Esophagus (tissue), 2 donors: ENCODE measurements around the gene PAGR1. TPM values are rescaled to one million over a fixed set of nuclear protein-coding genes. Genes with fewer than 3 reads are reported as not detected.

Source experiments
- H3K27ac ChIP-seq, 2 donors: one replicate each; pipeline ENCODE4 v1.5.1; 2013; ENCODE audit warnings: low read depth in 2 of 2, mild to moderate bottlenecking in 2 of 2, inconsistent platforms in 1 of 2, low read length in 1 of 2, moderate library complexity in 1 of 2
- H3K27me3 ChIP-seq, 2 donors: one replicate each; pipeline ENCODE4 v1.6.1; 2013; ENCODE audit warnings: low read length in 2 of 2, control low read depth in 1 of 2, mild to moderate bottlenecking in 1 of 2; ENCODE audit not compliant: insufficient read depth in 2 of 2, control insufficient read depth in 1 of 2
- H3K36me3 ChIP-seq, 2 donors: one replicate each; pipeline ENCODE4 v1.6.1; 2013; ENCODE audit warnings: low read length in 1 of 2; ENCODE audit not compliant: control insufficient read depth in 2 of 2, insufficient read depth in 2 of 2
- H3K4me1 ChIP-seq, 2 donors: one replicate each; pipeline ENCODE4 v1.6.1; 2013; ENCODE audit warnings: low read length in 1 of 2; ENCODE audit not compliant: control insufficient read depth in 2 of 2, insufficient read depth in 2 of 2
- H3K4me3 ChIP-seq, 2 donors: one replicate each; pipeline ENCODE4 v1.5.1; 2013; ENCODE audit warnings: low read length in 2 of 2, mild to moderate bottlenecking in 2 of 2, low read depth in 1 of 2, moderate library complexity in 1 of 2
- H3K9me3 ChIP-seq, 2 donors: one replicate each; pipeline ENCODE4 v1.6.1; 2013; ENCODE audit warnings: mild to moderate bottlenecking in 2 of 2, low read depth in 1 of 2, low read length in 1 of 2, moderate library complexity in 1 of 2; ENCODE audit not compliant: control insufficient read depth in 2 of 2, insufficient read depth in 1 of 2
- WGBS, 2 donors: extraction: QIAGEN DNeasy Blood & Tissue Kit; methylation state at CpG; one replicate each; pipeline ENCODE4 v1.1.7; 2013; 5-methylcytosine and 5-hydroxymethylcytosine counted together
- polyA plus RNA-seq, 2 donors: library from polyadenylated mRNA; stranded (reverse); fragments of 200-250 nt; gene quantifications; one replicate each; pipeline ENCODE4 v1.2.3, GENCODE V29; 2013
- donor health status: healthy with polysubstance abuse.
- donor health status: Bipolar disorder and iron deficiency.

The PAGR1 gene
- polyA plus RNA-seq, 2 donors, result 23.2 to 32.4 TPM

DNA sequence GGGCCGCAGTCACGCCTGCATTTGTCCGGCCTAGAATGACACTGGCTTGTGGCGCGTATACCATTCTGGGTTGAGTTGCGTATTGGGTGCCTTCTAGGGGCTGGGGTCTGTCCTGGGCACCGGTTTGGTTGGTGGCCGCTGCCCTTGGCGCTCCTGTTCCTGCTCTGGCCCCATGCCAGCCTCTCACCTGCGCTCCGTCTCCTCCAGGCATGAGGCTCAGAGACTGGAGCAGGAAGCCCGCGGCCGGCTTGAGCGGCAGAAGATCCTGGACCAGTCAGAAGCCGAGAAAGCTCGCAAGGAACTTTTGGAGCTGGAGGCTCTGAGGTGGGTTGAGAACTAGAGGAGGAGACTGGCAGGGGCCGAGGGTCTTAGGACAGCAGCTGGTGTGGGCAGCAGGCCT is 29.7 kb downstream of the PAGR1 start:
- H3K4me3 ChIP-seq, result no peak overlapping the region
- H3K36me3 ChIP-seq, result peaks cover 16 to 46% of the 10 kb centered on the region in 2 donors
- H3K27ac ChIP-seq, result no peak overlapping the region
- WGBS, 2 donors, result 94 to 95% methylated on average over 18 of the region's 18 CpGs
- H3K4me1 ChIP-seq, result no peaks in the 10 kb centered on the region
- H3K9me3 ChIP-seq, result no peaks in the 10 kb centered on the region
- no peaks in the 10 kb centered on the region for H3K27me3 ChIP-seq

DNA sequence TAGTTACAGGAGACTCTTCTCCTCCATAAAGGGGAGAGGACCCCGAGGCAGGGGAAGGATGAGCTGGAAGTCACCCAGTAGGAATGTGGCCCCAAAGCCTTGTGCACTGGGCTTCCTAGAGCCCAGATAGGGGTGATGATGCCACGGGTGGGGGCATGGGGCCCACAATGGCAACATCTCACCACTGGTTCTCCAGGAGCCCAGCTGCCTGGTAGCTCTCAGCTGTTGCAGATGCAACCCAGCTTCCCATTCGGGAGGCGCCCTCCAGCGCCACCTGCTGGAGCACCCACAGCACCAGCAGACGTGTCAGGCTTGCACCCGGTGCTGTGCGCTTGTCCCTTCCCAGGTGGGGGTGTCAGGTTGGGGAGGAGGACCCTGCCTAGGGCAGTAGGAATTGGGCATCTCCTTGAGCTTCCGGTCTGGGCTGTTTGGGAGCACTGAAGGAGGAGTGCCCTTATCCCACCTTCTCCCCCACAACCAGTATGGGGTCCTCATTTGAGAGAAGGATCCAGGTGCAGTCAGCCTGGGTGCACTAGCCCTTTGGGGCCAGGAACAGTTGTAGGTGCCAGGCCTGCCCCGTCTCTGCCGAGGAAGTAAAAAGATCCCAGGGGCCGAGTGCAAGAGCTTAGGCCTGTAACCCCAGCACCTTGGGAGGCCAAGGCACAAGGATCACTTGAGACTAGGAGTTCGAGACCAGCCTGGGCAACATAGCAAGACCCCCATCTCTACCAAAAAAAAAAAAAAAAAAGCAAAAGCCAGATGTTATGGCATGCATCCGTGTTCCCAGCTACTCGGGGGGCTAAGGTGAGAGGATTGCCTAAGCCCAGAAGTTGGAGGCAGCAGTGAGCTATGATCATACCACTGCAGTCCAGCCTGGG is 32.7 kb downstream of the PAGR1 start:
- Histone ChIP-seq H3K4me3 (no peak overlapping the region), H3K27ac (no peak overlapping the region), H3K4me1 (no peaks in the 10 kb centered on the region), H3K27me3 (no peaks in the 10 kb centered on the region), H3K36me3 (peaks cover 8 to 30% of the 10 kb centered on the region in 2 donors), H3K9me3 (no peaks in the 10 kb centered on the region)
- 40 to 42% methylated on average over 15 of the region's 15 CpGs for WGBS, 2 donors

DNA sequence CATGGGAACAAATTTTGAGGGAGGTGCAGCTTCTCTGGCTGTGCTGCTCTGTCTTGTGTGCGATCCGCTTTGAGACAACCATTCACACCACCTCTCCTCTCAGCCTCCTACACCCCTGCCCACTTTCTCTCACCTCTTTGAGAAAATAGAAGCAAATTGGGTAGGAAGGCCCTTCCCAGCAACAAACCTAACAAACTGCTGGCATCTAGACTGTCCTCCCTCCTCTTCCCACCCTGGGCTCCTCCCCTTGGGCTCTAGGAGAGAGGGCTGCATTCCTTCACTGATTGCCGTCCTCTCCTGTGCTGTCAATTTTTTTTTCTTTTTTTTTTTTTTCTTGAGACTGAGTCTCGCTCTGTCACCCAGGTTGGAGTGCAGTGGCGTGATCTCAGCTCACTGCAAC is 33.6 kb downstream of the PAGR1 start:
- Histone ChIP-seq H3K27me3 (no peaks in the 10 kb centered on the region), H3K9me3 (no peaks in the 10 kb centered on the region), H3K27ac (no peak overlapping the region), H3K36me3 (peaks cover 8 to 27% of the 10 kb centered on the region in 2 donors), H3K4me1 (no peaks in the 10 kb centered on the region), H3K4me3 (no peak overlapping the region)
- WGBS, 2 donors, result 70 to 76% methylated on average over 5 of the region's 5 CpGs

DNA sequence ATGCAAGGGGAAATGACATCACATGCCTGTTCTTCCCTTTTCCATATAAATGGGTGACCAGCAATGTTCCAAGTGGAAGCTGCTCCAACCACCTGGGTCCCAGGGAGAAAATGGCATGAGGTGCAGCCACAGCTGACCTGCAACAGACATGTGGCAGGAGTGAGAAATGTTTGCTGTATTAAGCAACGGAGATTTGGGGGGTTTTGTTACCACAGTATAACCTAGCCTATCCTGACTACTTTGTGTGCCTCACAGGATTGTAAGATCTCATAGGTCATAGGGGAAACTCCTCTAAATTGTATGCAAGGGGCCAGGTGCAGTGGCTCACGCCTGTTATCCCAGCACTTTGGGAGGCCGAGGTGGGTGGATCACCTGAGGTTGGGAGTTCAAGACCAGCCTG is 35.0 kb downstream of the PAGR1 start:
- H3K27me3 ChIP-seq, result no peaks in the 10 kb centered on the region
- WGBS, 2 donors, result 87 to 98% methylated on average over 3 of the region's 3 CpGs

DNA sequence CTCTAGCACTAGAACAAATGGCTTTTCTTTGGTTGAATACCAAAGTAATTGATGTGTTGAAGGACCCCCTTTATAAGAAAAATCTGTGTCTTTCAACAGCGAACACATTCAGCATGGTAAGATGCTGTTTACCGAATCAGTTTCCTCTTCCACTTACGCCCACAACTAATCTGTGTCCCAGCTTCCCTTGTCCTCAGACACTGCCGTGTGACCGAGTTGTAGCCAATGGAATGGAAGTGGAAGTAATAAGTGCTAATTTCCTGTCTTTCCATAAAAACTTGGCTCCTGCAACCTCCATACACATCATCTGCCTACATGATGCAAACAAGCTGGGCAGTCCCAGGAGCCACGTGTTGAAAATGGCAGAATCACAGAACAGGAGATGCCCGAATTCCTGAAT is 36.7 kb downstream of the PAGR1 start:
- peaks cover under 1% of the 10 kb centered on the region in 2 donors for H3K36me3 ChIP-seq
- H3K4me1 ChIP-seq, result no peaks in the 10 kb centered on the region
- no peaks in the 10 kb centered on the region for H3K9me3 ChIP-seq
- H3K27me3 ChIP-seq, result no peaks in the 10 kb centered on the region
- WGBS, 2 donors, result 54 to 65% methylated on average over 7 of the region's 7 CpGs
- no peak overlapping the region for H3K4me3 ChIP-seq
- no peak overlapping the region for H3K27ac ChIP-seq

More for the DNA sequence above, 35.0 kb downstream of the PAGR1 start:
- Histone ChIP-seq H3K36me3 (peaks cover 8 to 12% of the 10 kb centered on the region in 2 donors), H3K27ac (no peak overlapping the region), H3K9me3 (no peaks in the 10 kb centered on the region), H3K4me1 (no peaks in the 10 kb centered on the region), H3K4me3 (no peak overlapping the region)

DNA sequence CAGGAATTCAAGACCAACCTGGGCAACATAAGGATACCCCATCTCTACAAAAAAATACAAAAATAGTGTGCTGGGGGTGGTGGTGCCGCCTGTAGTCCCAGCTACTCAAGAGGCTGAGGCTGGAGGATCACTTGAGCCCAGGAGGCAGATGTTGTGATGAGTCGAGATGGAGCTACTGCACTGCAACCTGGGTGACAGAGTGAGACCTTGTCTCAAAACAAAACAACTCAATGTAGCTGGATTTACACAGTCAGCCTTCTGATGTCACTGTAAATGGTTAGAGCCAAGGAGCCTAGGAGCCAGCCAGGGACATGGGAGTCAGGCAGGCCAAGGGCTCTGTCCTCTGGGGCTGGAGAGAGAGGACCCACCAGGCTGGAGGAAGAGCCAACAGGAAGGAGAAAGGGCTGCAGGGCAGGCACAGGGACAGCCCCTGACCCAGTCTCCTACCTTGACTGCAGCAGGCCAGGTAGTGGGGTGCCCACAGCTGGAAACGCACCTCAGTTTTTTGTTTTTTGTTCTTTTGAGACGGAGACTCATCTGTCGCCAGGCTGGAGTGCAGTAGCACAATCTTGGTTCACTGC is 38.7 kb downstream of the PAGR1 start:
- H3K4me1 ChIP-seq, result no peaks in the 10 kb centered on the region
- no peak overlapping the region for H3K4me3 ChIP-seq
- H3K9me3 ChIP-seq, result no peaks in the 10 kb centered on the region
- H3K36me3 ChIP-seq, result peaks cover 4 to 12% of the 10 kb centered on the region in 2 donors
- no peak overlapping the region for H3K27ac ChIP-seq
- no peaks in the 10 kb centered on the region for H3K27me3 ChIP-seq
- WGBS, 2 donors, result 83 to 85% methylated on average over 5 of the region's 5 CpGs

DNA sequence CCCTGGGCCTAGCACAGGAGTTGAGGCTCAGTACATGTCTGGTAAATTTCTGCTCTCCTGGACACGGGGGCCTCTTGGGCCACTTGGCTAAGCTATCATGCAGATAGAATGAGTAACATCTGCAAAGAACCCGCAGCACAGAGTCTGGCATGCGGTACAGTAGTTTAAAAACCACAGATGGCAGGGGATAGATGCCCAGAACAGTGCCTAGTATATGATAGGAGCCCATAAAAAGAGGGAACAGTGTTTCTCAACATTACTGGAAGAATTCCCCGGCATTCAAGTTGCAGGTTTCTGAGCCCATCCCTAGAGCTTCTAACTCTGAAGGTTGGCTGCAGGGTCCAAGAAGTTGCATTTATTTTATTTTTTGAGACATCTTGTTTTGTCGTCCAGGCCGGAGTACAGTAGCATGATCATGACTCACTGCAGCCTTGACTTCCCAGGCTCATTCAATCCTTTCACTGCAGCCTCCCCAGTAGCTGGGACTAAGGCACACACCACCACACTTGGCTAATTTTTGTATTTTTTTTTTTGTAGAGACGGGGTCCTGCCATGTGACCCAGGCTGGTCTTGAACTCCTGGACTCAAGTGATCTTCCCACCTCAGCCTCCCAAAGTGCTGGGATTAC is 41.3 kb downstream of the PAGR1 start:
- no peak overlapping the region for H3K27ac ChIP-seq
- no peaks in the 10 kb centered on the region for H3K27me3 ChIP-seq
- H3K4me3 ChIP-seq, result no peak overlapping the region
- WGBS, 2 donors, result 78 to 80% methylated on average over 7 of the region's 7 CpGs
- peaks cover 2 to 4% of the 10 kb centered on the region in 2 donors for H3K4me1 ChIP-seq
- no peaks in the 10 kb centered on the region for H3K9me3 ChIP-seq
- peaks cover 4 to 23% of the 10 kb centered on the region in 2 donors for H3K36me3 ChIP-seq

DNA sequence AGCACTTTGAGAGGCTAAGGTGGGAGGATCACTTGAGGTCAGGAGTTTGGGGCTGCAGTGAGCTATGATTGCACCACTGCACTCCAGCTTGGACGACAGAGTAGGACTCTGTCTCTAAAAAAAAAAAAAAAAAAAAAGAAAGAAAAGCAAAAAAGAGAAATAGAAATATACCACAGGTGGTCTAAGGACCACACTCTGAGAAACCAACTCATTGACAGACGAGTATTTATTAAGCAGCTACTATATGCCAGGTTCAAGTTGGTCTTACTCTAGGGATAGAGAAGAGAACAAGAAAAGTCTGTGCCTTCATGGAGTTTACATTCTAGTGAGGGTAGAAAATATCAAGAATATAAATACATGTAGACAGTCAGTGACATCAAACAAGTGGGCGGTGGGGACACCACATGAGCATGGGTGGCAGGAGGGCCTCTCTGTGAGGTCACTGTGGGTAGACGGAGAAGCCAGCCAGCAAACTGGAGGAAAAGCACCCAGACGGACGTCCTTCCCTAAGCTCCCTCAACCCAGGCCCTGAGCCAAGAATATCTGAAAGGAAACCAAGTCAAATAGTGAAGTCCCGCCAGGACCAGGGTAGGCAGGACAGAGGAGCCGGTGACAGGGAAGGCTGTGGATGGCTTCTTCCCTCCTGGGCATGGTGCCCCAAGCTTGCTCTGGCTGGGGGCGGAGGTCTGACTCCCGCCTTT is 42.3 kb downstream of the PAGR1 start:
- no peaks in the 10 kb centered on the region for H3K9me3 ChIP-seq
- no peak overlapping the region for H3K27ac ChIP-seq
- H3K4me3 ChIP-seq, result no peak overlapping the region
- 68 to 82% methylated on average over 10 of the region's 10 CpGs for WGBS, 2 donors
- H3K36me3 ChIP-seq, result peaks cover 4 to 23% of the 10 kb centered on the region in 2 donors
- H3K27me3 ChIP-seq, result no peaks in the 10 kb centered on the region
- H3K4me1 ChIP-seq, result peaks cover 2 to 4% of the 10 kb centered on the region in 2 donors

DNA sequence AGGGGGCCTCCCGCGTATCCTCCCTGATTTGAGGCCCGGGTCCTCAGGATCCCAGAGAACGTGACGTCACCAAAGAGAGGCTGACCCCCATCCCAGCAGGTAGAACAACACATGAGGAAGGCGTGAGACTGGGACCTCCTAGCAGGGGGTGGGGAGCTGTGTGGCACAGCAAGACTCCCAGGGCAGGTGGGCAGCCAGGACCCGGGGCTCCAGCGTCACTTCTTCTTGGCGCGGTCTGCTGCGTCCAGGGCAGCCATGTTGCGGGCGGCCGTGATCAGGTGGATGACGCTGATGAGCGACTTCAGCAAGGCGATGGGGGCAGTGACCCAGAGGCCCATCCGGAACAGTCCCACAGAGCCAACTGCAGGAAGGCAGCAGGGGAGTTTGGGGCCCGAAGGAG is 43.0 kb downstream of the PAGR1 start:
- WGBS, 2 donors, result 94% methylated on average over 19 of the region's 19 CpGs
- peaks cover 4 to 23% of the 10 kb centered on the region in 2 donors for H3K36me3 ChIP-seq
- H3K27me3 ChIP-seq, result no peaks in the 10 kb centered on the region
- no peak overlapping the region for H3K27ac ChIP-seq
- no peak overlapping the region for H3K4me3 ChIP-seq
- no peaks in the 10 kb centered on the region for H3K9me3 ChIP-seq
- H3K4me1 ChIP-seq, result peaks cover 2 to 7% of the 10 kb centered on the region in 2 donors
